ENCODE results near the gene NKAPD1.
A peak's percentile ranks its signal among the peaks of the same experiment; 100 is the strongest.

DNA sequence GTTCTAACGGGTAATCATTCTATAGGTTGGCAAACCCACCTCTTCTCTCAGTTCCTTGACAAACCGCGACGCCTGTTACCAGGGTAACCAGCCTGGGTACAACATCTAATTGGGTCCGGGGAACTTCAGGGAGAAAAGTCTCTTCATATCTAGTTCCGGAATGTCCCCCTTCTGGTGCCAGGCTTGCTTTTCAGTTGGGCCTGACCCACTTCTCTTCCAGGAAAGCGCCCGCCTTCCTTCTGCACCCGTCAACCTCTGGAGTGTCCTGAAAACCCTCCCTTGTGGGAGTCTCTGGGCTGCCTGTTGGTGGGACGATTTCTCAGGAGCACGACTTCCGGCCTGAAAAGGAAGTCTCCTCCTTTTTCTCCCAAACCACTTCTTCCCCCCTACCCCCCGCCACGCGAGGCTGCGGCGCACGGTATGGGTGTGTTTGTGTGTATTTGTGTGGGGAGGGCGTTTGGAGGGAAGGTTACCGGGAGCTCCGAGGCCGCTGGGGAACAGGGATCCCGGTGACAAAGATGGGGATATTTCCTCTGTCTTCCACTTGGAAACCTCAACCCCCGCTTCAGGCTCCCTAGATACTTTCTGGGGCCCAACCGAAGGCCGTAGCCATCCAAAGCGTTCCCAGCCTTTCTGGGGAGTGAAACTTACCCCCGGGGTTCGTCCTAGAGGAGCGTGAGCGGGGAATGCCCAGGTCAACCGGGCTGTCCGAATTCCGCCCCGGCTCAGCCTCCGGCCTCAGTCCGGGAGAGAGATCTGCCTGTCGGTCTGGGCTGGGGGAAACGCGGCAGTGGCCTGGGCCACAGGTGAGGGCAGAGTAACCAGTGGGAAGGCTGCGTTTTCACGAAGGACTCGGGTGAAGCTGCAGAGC, at the start of gene NKAPD1, which contains the start of gene PIH1D2:
- TF ChIP-seq CTCF (IDR thresholded peaks at IDR 0.05) (peak in 3 of 4 experiments; percentile 3 to 30 (median 9)), POLR2A (IDR thresholded peaks at IDR 0.05) (no peak), POLR2AphosphoS5 (IDR thresholded peaks at IDR 0.05) (peak; percentile 56)
